K562 (cell line): ENCODE measurements around the gene F2RL1. TPM values are rescaled to one million over a fixed set of nuclear protein-coding genes. Genes with fewer than 3 reads are reported as not detected.

Experiments used
- BRF1 ChIP-seq: IDR thresholded peaks from 3 replicates; pipeline ENCODE4 v1.6.1; 2011; ENCODE audit warnings: borderline replicate concordance, mild to moderate bottlenecking; ENCODE audit not compliant: insufficient read length; ENCODE audit errors: extremely low read depth
- CCAR2 ChIP-seq: fragments of 200-400 bp; formaldehyde crosslinking; IDR thresholded peaks from 2 replicates; pipeline ENCODE4 v1.6.1; 2017; ENCODE audit warnings: mild to moderate bottlenecking, low read depth, low read length
- CCNT2 ChIP-seq: IDR thresholded peaks from 2 replicates; pipeline ENCODE4 v1.6.1; 2011; ENCODE audit warnings: borderline replicate concordance, low read depth, mild to moderate bottlenecking, moderate library complexity, mixed read lengths, low read length; ENCODE audit not compliant: insufficient read length; ENCODE audit errors: extremely low read depth
- FOXK2 ChIP-seq, 2 experiments: fragments of 450-650 bp; IDR thresholded peaks in 1 of 2; conservative IDR thresholded peaks in 1 of 2; 2 replicates each; pipeline ENCODE4 v1.6.1; 2016; ENCODE audit warnings: low read depth in 2 of 2, mild to moderate bottlenecking in 1 of 2
- GATAD2A ChIP-seq: fragments of 450-650 bp; IDR thresholded peaks from 2 replicates; pipeline ENCODE4 v1.6.1; 2017
- ILK ChIP-seq: fragments of 450-650 bp; IDR thresholded peaks from 2 replicates; pipeline ENCODE4 v1.6.1; 2016; ENCODE audit warnings: missing genetic modification characterization, low read depth, mild to moderate bottlenecking, missing compliant biosample characterization, moderate library complexity, borderline replicate concordance
- JUND ChIP-seq, 2 experiments: IDR thresholded peaks; 2 replicates in 1 of 2; 3 replicates in 1 of 2; pipeline ENCODE4 v1.6.1; 2011; ENCODE audit warnings: borderline replicate concordance in 2 of 2, low read depth in 2 of 2, low read length in 2 of 2, improper control_type of control experiment in 1 of 2, missing biosample characterization in 1 of 2, missing genetic modification characterization in 1 of 2, missing genetic modification reagents in 1 of 2
- MEIS2 ChIP-seq: fragments of 450-650 bp; IDR thresholded peaks from 2 replicates; pipeline ENCODE4 v1.6.1; 2014; ENCODE audit warnings: mild to moderate bottlenecking; ENCODE audit not compliant: partially characterized antibody
- MTA2 ChIP-seq: fragments of 450-650 bp; IDR thresholded peaks from 2 replicates; pipeline ENCODE4 v1.6.1; 2016; ENCODE audit warnings: low read depth
- MYBL2 ChIP-seq, 2 experiments: fragments of 450-650 bp in 1 of 2; sonication (generic) in 1 of 2; formaldehyde crosslinking in 1 of 2; IDR thresholded peaks; 2 replicates each; pipeline versions ENCODE4 v1.6.1 to v1.8.1; 2017 to 2022; ENCODE audit warnings: borderline replicate concordance in 1 of 2, inconsistent platforms in 1 of 2, low read depth in 1 of 2, mild to moderate bottlenecking in 1 of 2, missing genetic modification reagents in 1 of 2, moderate library complexity in 1 of 2
- NCOA4 ChIP-seq: fragments of 450-650 bp; IDR thresholded peaks from 2 replicates; pipeline ENCODE4 v1.6.1; 2018; ENCODE audit warnings: mild to moderate bottlenecking; ENCODE audit not compliant: partially characterized antibody
- PHF8 ChIP-seq: fragments of 200-600 bp; sonication (generic); IDR thresholded peaks from 2 replicates; pipeline ENCODE4 v1.6.1; 2012; ENCODE audit warnings: mixed run types, mild to moderate bottlenecking, inconsistent platforms, low read length, moderate library complexity, borderline replicate concordance
- PHTF2 ChIP-seq: fragments of 250-450 bp; sonication (Bioruptor Pico); IDR thresholded peaks from 2 replicates; pipeline ENCODE4 v1.5.0; 2021; ENCODE audit warnings: mild to moderate bottlenecking
- PTRF ChIP-seq: fragments of 450-650 bp; IDR thresholded peaks from 2 replicates; pipeline ENCODE4 v1.6.1; 2016; ENCODE audit warnings: mild to moderate bottlenecking, missing genetic modification characterization, missing compliant biosample characterization
- RBM22 ChIP-seq: fragments of 200-400 bp; formaldehyde crosslinking; IDR thresholded peaks from 2 replicates; pipeline ENCODE4 v1.6.1; 2018; ENCODE audit warnings: low read length, low read depth; ENCODE audit not compliant: poor library complexity, severe bottlenecking
- SAFB ChIP-seq: fragments of 200-400 bp; formaldehyde crosslinking; IDR thresholded peaks from 2 replicates; pipeline ENCODE4 v1.6.1; 2017; ENCODE audit warnings: low read depth, low read length, borderline replicate concordance
- SRSF7 ChIP-seq: fragments of 200-400 bp; formaldehyde crosslinking; optimal IDR thresholded peaks from 2 replicates; pipeline ENCODE3; 2017; ENCODE audit warnings: mild to moderate bottlenecking, low read depth, low read length
- SUPT5H ChIP-seq: fragments of 450-650 bp; IDR thresholded peaks from 2 replicates; pipeline ENCODE4 v1.6.1; 2016
- ZFPM2 ChIP-seq: fragments of 250-450 bp; sonication (Bioruptor Pico); IDR thresholded peaks from 2 replicates; pipeline ENCODE4 v1.5.1; 2022; ENCODE audit warnings: mild to moderate bottlenecking
- ZNF282 ChIP-seq: sonication (generic); formaldehyde crosslinking; IDR thresholded peaks from 2 replicates; pipeline ENCODE4 v1.8.1; 2023; ENCODE audit warnings: missing genetic modification reagents
- ZNF77 ChIP-seq: fragments of 250-450 bp; sonication (Bioruptor Pico); IDR thresholded peaks from 2 replicates; pipeline ENCODE4 v1.5.0; 2020
- ZNF830 ChIP-seq: fragments of 250-450 bp; sonication (Bioruptor Pico); IDR thresholded peaks from 2 replicates; pipeline ENCODE4 v1.5.0; 2021; ENCODE audit warnings: mild to moderate bottlenecking
- polyA plus RNA-seq, 8 experiments: library from polyadenylated mRNA; depleted of rRNA in 4 of 8; stranded (reverse) in 5 of 8; unstranded in 3 of 8; fragments of >200 nt; fragmentation: Nextera tagmentation in 2 of 8; fragmentation: Illumina TruSeq in 1 of 8; extraction: Ambion mirVana in 2 of 8; extraction: Trizol in 1 of 8; gene quantifications; 2 replicates each; pipeline versions ENCODE4 v1.2.1 to v1.2.3, GENCODE V29; 2011 to 2014; ENCODE audit warnings: inconsistent platforms in 1 of 8, missing spikeins in 1 of 8
- total RNA-seq, 7 experiments: library from RNA; depleted of rRNA in 6 of 7; stranded (reverse); fragments of >200 nt in 6 of 7; fragmentation: Illumina TruSeq in 2 of 7; extraction: Trizol in 2 of 7; gene quantifications; 2 replicates each; pipeline versions ENCODE4 v1.2.1 to v1.2.3, GENCODE V29; 2011 to 2021; ENCODE audit warnings: low replicate concordance in 1 of 7
- TF ChIP-seq, protein P1 (sequence below): fragments of 450-650 bp; IDR thresholded peaks from 2 replicates; pipeline ENCODE4 v1.6.1; 2016; ENCODE audit warnings: low read depth, mild to moderate bottlenecking, moderate library complexity

Gene F2RL1
- total and polyA plus RNA-seq, 9 of the 15 experiments (the other 6 are each of a cell fraction or from before 2014, with no cell fraction given): 0.03 to 0.50 (median 0.27) TPM; not detected in 6

- no peak for TF ChIP-seq SRSF7
- TF ChIP-seq SAFB: no peak
- no peak for TF ChIP-seq GATAD2A
- TF ChIP-seq FOXK2 (conservative IDR thresholded peaks at IDR 0.05 in 1 of 2, IDR thresholded peaks at IDR 0.05 in 1 of 2; ENCODE audit: low read depth in 2 of 2): no peak
- no peak for TF ChIP-seq BRF1
- TF ChIP-seq MEIS2: no peak
- peak; percentile 92 for TF ChIP-seq CCNT2
- no peak for TF ChIP-seq ZNF77 (CRISPR knock-in tag)
- no peak for TF ChIP-seq MYBL2 (IDR thresholded peaks at IDR 0.05; ENCODE audit: low read depth)
- no peak for TF ChIP-seq MYBL2 (CRISPR knock-in tag; IDR thresholded peaks at IDR 0.05; ENCODE audit: borderline replicate concordance)
- TF ChIP-seq PHTF2: no peak
- TF ChIP-seq CCAR2: no peak
- TF ChIP-seq PTRF (tag): no peak
- TF ChIP-seq JUND (IDR thresholded peaks at IDR 0.05; ENCODE audit: borderline replicate concordance, low read depth, low read length): peak; percentile 65; the same call in 1 of the 2 replicates
- TF ChIP-seq JUND (tag; IDR thresholded peaks at IDR 0.05; ENCODE audit: borderline replicate concordance, low read depth, low read length): peak; percentile 29; the same call in 1 of the 3 replicates
- TF ChIP-seq NCOA4: no peak
- TF ChIP-seq PHF8: peak; percentile 22; the same call in 1 of the 2 replicates
- peak; percentile 94 for TF ChIP-seq MTA2
- no peak for TF ChIP-seq RBM22
- no peak for TF ChIP-seq ZNF830
- no peak for TF ChIP-seq ZFPM2 (CRISPR knock-in tag)
- TF ChIP-seq ILK (tag): no peak
- TF ChIP-seq, protein P1, sequence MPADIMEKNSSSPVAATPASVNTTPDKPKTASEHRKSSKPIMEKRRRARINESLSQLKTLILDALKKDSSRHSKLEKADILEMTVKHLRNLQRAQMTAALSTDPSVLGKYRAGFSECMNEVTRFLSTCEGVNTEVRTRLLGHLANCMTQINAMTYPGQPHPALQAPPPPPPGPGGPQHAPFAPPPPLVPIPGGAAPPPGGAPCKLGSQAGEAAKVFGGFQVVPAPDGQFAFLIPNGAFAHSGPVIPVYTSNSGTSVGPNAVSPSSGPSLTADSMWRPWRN: peak; percentile 74
- TF ChIP-seq ZNF282 (CRISPR knock-in tag): no peak
- TF ChIP-seq SUPT5H: peak; percentile 62; the same call in 1 of the 2 replicates
These were observed 30.8 kb downstream of the F2RL1 start, which contains the start of gene S100Z (continued) for GRCh38 chr5:76849419-76850291.
